Measurements from ENCODE around the gene ATL2.
"Not testable (repeated sequence)": the region's sequence is repeated elsewhere in the genome, so short reads cannot be mapped to it uniquely, and the experiment has no call there.

Gene ATL2

GRCh38 chr2:38386377-38386776 is 9.3 kb upstream of the ATL2 start:
- CTCF ChIA-PET = no interaction called here
- POLR2A ChIA-PET = no interaction called here
- no peak for DNase-seq (ENCODE audit: extremely low spot score)
- TF ChIP-seq LEF1 (IDR thresholded peaks at IDR 0.05; ENCODE audit: borderline replicate concordance) = no peak

GRCh38 chr2:38384338-38384737 is 7.3 kb upstream of the ATL2 start:
- CTCF ChIA-PET = no interaction called here
- DNase-seq (ENCODE audit: extremely low spot score) = no peak
- POLR2A ChIA-PET = no interaction called here

GRCh38 chr2:38383741-38384140 is 6.7 kb upstream of the ATL2 start:
- DNase-seq (ENCODE audit: extremely low spot score); POLR2A ChIA-PET: not testable (repeated sequence)
- CTCF ChIA-PET = interaction anchor here (0.6 kb wide), 1 partner anchor 9 kb away, joined by 3 read pairs; no protein-coding TSS in a partner anchor

More at GRCh38 chr2:38384338-38384737, 7.3 kb upstream of the ATL2 start:
- TF ChIP-seq LEF1 (IDR thresholded peaks at IDR 0.05; ENCODE audit: borderline replicate concordance) (no peak), FOXK2 (IDR thresholded peaks at IDR 0.05) (no peak), ZNF384 (IDR thresholded peaks at IDR 0.05) (no peak), FOXM1 (IDR thresholded peaks at IDR 0.05; ENCODE audit: borderline replicate concordance) (no peak), TARDBP (IDR thresholded peaks at IDR 0.05) (no peak), SP1 (IDR thresholded peaks at IDR 0.05) (no peak), ELF4 (IDR thresholded peaks at IDR 0.05) (no peak), ARNT (IDR thresholded peaks at IDR 0.05) (no peak), NFRKB (IDR thresholded peaks at IDR 0.05) (no peak), L3MBTL2 (conservative IDR thresholded peaks at IDR 0.05) (no peak), HDGF (IDR thresholded peaks at IDR 0.05; ENCODE audit: borderline replicate concordance) (no peak), BHLHE40 (IDR thresholded peaks at IDR 0.05; ENCODE audit: borderline replicate concordance) (no peak), CTBP1 (IDR thresholded peaks at IDR 0.05; ENCODE audit: borderline replicate concordance) (no peak), SUZ12 (IDR thresholded peaks at IDR 0.05) (no peak), FOXA1 (IDR thresholded peaks at IDR 0.05) (no peak), PKNOX1 (IDR thresholded peaks at IDR 0.05) (no peak)

GRCh38 chr2:38381381-38382143 is 4.5 kb upstream of the ATL2 start:
- ChIA-PET CTCF (no interaction called here), POLR2A (interaction anchor here (1.1 kb wide), 1 partner anchor 9 kb away, joined by 3 read pairs; no protein-coding TSS in a partner anchor)
- DNase-seq (ENCODE audit: extremely low spot score) = no peak
- TF ChIP-seq PKNOX1 (IDR thresholded peaks at IDR 0.05) (peak; percentile 65), L3MBTL2 (conservative IDR thresholded peaks at IDR 0.05) (no peak)

- DNase-seq (ENCODE audit: extremely low spot score) = no peak
Observed at GRCh38 chr2:38380397-38381130, 3.5 kb upstream of the ATL2 start.

GRCh38 chr2:38376346-38377049 is 575 bp downstream of the ATL2 start:
- ChIA-PET POLR2A (interaction anchor here (0.6 to 2.8 kb wide), 12 partner anchors 9 to 400 kb away, joined by 3 to 17 read pairs (median 3); no protein-coding TSS in a partner anchor), CTCF (interaction anchor here (0.7 to 4.7 kb wide), 12 partner anchors 10 to 401 kb away, joined by 3 to 21 read pairs (median 6); no protein-coding TSS in a partner anchor)
- TF ChIP-seq TARDBP (IDR thresholded peaks at IDR 0.05) (no peak), FOXA1 (IDR thresholded peaks at IDR 0.05) (no peak), LEF1 (IDR thresholded peaks at IDR 0.05; ENCODE audit: borderline replicate concordance) (peak; percentile 85; the same call in 1 of the 2 replicates)
- DNase-seq (ENCODE audit: extremely low spot score) = peak; percentile 75

More at GRCh38 chr2:38380397-38381130, 3.5 kb upstream of the ATL2 start:
- ChIA-PET CTCF (no interaction called here), POLR2A (no interaction called here)
- TF ChIP-seq LEF1 (IDR thresholded peaks at IDR 0.05; ENCODE audit: borderline replicate concordance) = no peak
- TF ChIP-seq TARDBP (IDR thresholded peaks at IDR 0.05) = no peak
- TF ChIP-seq SP1 (IDR thresholded peaks at IDR 0.05) = no peak
- TF ChIP-seq SUZ12 (IDR thresholded peaks at IDR 0.05) = no peak
- TF ChIP-seq PKNOX1 (IDR thresholded peaks at IDR 0.05) = no peak
- TF ChIP-seq HDGF (IDR thresholded peaks at IDR 0.05; ENCODE audit: borderline replicate concordance) = no peak
- no peak for TF ChIP-seq ZNF384 (IDR thresholded peaks at IDR 0.05)
- no peak for TF ChIP-seq ARNT (IDR thresholded peaks at IDR 0.05)

Data from HEK293T (cell line).